Left colon (tissue), 2 donors: Measurements from ENCODE around the gene WEE1. TPM values are rescaled to one million over a fixed set of nuclear protein-coding genes. Genes with fewer than 3 reads are reported as not detected.
"Not testable (repeated sequence)": the region's sequence is repeated elsewhere in the genome, so short reads cannot be mapped to it uniquely, and the experiment has no call there.

Source experiments
- ATAC-seq: fragments of 200-7000 bp; cut with Tn5 transposase; one replicate; pipeline ENCODE4 v1.9.1; 2020; ENCODE audit warnings: mild to moderate bottlenecking, moderate library complexity
- DNase-seq, 2 donors: peaks; one replicate each; pipeline ENCODE4 v3.0.0-alpha.2; 2020
- intact Hi-C, 2 donors: fragments of 100-400 bp; cut with DNase I in 1 of 2; cut with micrococcal nuclease in 1 of 2; formaldehyde crosslinking; loops; one replicate each; pipeline versions ENCODE4 v1.11.2 to v1.14.0; 2022; cut with DNase I, micrococcal nuclease
- total RNA-seq, 2 donors: library from RNA; stranded (reverse); fragmentation: NEBNext Ultra II Directional; extraction: Animal tissue kit (Norgen Biotek cat#: 25700); gene quantifications; one replicate each; pipeline ENCODE4 v1.2.1, GENCODE V29; 2021
- donor health status: DM: no; HTN: no; CAD: no.
- donor health status: DM: yes; HTN: yes; CAD: no.

Gene WEE1
- total RNA-seq, 2 donors from 2014 or later: 16.1 to 23.9 TPM

DNA sequence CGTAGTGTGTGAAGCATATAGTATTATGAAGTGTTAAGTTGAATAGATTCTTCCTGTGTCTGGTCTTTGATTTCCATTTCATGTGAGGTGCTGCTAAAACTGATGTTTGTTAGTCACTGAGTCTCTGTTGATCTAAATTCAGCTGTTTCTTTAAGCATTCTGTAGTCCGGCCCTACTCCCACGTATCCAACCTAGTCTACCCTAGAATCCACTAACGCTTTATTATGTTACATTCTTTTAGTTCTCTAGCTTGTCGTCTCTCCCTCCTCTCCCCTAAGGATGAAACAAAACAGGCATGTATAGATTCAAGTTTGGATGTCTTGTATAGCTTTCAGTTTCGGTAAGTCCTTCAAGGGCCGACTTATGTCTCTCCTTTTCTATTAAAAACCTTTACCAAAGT lies 4.1 kb downstream of the WEE1 start:
- DNase-seq (no peak), ATAC-seq (no peak)
- intact Hi-C loops: no loop called here

DNA sequence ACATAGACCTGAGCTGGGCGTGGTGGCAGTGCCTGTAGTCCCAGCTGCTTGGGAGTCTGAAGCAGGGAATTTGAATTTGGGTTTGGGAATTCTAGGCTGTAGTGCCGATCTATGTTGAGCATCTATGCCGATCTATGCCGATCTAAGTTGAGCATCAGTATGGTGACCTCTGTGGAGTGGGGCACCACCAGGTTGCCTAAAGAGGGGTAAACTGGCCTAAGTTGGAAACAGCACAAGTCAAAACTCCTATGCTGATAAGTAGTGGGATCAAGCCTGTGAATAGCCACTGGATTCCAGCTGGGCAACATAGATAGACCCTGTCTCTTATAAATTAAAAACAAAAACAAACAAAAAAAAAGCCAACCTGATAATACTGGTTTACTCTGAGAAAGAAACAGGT lies 7.4 kb downstream of the WEE1 start:
- DNase-seq (no peak), ATAC-seq (no peak)
- intact Hi-C loops: no loop called here

DNA sequence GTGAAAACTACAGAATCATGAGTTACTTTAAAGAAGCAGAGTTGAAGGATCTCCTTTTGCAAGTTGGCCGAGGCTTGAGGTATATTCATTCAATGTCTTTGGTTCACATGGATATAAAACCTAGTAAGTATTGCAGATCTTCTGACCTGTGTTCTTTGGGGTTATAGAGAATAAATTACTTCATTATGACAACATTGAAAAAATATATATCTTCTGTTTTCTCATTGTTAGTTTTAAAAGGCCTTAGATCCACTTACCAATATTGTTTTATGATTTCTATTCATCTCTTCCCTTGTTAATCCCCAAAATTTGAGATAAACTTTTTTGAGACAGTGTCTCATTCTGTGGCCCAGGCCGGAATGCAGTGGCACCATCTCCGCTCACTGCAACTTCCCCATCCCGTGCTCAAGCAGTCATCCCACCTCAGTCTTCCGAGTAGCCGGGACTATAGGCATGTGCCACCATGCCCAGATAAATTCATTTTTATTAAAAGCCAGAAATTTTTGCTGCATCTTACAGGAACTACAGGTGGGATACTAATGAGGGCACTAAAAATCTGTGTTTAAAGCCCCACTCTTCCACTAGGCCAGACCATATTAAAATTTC lies 8.2 kb downstream of the WEE1 start:
- ATAC-seq: no peak
- intact Hi-C loops: no loop called here

DNA sequence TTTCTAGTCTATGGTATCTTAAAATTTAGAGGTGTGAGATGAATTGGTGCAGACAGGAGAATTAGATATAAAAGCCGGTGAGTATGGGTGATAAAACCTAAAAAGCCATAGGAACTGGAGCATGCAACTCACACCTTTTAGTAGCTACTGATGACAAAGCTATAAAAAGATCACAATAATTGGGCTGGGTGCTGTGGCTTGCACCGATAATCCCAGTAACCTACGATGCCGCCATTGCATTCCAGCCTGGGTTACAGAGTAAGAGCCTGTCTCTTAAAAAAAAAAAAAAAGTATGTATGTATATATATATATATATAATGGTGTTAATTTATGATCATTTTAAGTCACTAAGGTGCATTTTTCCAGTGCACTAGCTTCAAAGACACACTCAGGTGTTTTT lies 17.2 kb downstream of the WEE1 start:
- ATAC-seq (no peak), DNase-seq (no peak)
- intact Hi-C loops: no loop called here

More for the DNA sequence above, 8.2 kb downstream of the WEE1 start:
- DNase-seq: no peak

DNA sequence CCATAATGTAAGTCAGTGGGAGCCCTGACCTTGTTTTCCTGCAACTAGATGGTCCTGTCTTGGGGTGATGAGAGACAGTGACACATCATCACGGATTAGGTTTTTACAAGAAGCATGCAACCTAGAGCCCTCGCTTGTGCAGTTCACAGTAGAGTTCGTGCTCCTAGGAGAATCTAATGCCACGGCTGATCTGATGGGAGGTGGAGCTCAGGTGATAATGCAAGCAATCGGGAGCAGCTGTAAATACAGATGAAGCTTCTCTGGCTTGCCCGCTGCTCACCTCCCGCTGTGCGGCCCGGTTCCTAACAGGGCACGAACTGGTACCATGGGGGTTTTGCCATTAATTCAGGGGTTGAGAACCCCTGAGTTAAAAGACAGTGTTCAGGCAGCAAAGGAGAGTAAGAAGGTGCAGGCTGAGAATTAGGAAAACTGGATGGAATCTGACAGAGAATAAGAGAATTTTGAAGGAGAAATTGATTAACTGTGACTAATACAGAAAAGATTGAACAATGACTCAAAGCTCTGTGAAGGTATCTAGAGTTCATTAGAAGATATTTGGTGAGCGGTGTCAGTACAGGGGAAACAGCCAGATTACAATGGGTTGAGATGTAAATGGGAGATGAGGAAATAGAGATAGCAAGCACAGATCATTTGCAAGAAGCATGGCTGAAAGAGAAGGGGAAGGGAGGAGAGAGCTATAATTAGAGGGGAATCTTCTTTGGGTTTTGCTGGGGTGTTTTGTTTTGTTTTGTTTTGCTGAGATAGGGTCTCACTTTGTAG lies 21.0 kb downstream of the WEE1 start:
- DNase-seq (no peak), ATAC-seq (no peak)
- intact Hi-C loops: no loop called here

DNA sequence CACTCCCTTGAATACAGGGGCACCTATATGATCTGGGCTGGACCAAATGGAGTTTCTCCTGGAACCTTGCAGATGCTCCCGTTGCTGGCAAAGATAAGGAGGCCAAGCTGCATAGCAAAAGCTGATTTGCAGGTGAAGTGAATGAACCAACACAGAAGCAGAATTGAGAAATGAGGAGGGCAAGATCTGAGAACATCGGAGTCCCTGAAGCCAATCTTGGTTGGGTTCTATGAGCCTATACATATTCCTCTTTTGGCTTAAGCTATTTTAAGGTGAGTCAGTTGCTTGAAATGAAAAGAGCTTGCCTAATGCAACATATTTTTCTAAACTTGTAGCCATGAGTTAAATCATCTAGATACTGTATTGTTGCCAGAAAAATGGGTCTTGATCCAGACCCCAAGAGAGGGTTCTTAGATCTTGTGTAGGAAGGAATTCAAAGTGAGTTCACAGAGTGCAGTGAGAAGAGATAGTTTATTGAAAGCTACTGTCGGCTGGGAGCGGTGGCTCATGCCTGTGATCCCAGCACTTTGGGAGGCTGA lies 23.5 kb downstream of the WEE1 start:
- ATAC-seq (no peak), DNase-seq (no peak)
- intact Hi-C loops: no loop called here

DNA sequence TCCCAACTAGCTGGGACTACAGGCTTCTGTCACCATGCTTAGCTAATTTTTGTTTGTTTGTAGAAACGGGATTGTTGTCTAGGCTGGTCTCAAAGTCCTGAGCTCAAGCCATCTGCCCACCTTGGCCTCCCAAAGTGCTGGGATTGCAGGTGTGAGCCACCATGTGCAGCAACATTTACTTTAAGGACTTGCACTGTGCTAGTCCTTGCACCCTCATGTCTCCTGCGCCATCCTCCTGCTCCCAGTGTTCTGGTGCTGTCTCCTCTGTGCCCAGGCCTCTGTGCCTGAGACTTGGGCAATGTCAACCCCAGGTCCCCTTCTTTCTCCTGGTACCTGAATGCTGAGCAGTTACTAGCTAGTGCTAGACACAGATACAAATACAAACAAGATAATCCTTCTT lies 26.7 kb downstream of the WEE1 start:
- DNase-seq: no peak
- intact Hi-C loops: no loop called here
- no peak for ATAC-seq

DNA sequence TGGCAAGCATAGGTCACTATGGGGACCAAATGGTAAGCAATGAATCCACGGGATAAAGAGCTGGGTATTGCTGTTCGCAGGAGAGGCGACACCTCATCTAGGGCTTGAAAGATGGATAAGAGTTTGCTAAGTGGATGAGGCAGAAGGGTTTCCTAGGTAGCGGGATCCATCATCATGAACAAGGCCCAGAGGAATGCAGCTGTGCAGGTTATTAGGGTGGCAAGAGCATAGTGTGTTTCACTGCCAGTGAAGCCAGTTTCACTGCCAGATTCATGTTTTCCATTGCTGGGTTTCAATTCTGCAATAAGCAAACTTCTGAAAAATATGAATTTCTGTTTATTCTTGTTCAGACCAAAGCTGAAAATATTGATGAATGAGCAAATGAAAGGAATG lies 27.2 kb downstream of the WEE1 start:
- no peak for DNase-seq
- intact Hi-C loops: no loop called here
- no peak for ATAC-seq

DNA sequence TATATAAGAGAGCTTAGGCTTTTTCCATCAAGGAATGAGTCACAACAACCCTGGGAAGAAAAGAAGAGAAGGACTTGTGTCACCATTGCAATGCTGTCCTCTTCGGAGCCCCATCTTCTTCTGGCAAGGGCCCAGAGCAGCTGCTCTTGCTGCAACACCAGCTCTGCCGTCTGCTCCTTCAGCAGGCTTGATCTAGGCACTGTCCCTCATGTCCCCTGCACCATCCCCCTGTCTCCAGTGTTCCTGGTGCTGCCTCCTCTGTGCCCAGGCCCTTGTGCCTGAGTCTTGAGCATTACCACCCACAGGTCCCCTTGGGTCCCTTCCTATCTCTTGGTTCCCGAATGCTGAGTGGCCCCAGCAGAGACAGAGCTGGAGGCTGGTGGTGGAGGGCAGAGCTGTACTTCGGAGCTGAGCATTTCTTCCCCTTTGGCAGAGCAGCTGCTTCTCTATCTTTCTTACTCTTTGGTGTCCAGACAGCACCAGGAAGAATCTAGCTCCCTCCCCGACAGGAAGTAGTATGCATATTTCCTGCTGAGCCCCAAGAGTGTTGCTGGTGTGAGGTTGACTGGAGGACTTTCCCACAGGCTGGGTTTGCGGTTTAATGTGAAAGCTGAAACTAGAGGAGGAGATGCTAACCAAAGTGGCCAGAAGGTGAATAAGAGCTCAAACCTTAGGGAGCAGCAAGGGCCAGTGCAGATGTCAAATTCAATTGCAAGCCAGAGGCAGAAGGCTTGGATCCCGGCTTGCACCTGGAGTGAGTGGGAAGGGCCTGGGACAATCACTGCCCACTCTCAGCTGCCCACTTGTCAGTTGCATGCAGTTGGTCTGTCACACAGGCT lies 27.8 kb downstream of the WEE1 start:
- intact Hi-C loops: no loop called here
- ATAC-seq (peak; percentile 25), DNase-seq (peak in 1 of 2 donors; percentile 25)

DNA sequence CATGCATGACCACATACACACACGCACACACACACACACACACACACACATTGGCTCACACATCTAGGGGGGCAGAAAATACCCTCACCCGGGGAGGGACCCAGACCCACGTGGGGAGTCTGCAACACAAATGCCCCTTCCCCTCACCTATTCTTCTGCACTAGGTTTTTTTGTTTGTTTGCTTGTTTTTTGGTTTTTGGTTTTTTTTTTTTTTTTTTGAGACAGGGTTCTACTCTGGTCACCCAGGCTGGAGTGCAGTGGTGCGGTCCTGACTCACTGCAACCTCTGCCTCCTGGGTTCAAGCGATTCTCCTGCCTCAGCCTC lies 28.4 kb downstream of the WEE1 start:
- ATAC-seq: no peak
- no peak for DNase-seq
- intact Hi-C loops: no loop called here

DNA sequence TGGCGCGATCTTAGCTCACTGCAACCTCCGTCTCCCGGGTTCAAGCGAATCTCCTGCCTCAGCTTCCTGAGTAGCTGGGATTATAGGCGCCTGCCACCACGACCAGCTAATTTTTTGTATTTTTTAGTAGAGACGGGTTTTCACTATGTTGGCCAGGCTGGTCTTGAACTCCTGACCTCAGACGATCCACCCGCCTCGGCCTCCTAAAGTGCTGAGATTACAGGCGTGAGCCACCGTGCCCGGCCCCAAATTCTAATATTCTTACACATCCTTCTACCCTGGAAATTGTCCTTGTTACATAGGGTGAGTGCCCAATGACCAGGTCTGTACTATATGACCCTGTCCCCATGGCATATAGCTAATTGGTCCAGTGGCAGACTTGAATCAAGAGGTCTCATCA lies 29.7 kb downstream of the WEE1 start:
- DNase-seq, ATAC-seq, intact Hi-C loops: not testable (repeated sequence)

DNA sequence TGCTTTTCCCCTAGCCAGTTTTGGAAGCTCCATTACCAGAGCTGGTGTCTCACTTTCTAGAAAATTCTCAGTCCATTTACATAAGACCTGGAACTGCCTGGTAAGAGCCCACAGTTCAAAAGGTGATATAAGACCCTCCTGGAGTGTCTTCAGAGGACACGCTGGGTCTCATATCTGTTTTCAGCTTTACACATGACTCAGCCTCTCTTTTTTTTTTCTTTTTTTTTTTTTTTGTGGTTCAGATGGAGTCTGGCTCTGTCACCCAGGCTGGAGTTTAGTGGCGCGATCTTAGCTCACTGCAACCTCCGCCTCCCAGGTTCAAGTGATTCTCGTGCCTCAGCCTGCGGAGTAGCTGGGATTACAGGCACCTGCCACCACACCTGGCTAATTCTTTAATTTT lies 30.7 kb downstream of the WEE1 start:
- intact Hi-C loops: no loop called here
- no peak for ATAC-seq

DNA sequence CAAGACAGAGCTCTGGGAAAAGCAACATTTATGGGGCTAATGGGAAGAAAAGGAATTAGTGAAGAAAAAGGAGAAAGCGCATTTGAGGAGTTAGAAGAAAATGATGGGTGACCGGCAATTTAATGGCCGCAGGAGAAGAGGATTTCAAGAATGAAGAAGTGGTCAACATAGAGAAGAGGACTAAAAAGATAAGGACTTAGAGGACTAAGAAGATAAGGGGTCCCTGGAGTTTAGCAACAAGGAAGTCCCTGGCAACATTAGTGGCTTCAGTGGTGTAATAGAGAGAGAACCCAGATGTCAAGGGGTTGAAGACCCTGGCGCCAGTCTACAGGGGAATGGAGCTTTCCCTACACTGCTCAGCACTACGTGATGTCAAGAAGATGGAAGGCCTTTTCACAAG lies 32.3 kb downstream of the WEE1 start:
- ATAC-seq: no peak
- intact Hi-C loops: no loop called here
- no peak for DNase-seq

More for the DNA sequence above, 30.7 kb downstream of the WEE1 start:
- no peak for DNase-seq

DNA sequence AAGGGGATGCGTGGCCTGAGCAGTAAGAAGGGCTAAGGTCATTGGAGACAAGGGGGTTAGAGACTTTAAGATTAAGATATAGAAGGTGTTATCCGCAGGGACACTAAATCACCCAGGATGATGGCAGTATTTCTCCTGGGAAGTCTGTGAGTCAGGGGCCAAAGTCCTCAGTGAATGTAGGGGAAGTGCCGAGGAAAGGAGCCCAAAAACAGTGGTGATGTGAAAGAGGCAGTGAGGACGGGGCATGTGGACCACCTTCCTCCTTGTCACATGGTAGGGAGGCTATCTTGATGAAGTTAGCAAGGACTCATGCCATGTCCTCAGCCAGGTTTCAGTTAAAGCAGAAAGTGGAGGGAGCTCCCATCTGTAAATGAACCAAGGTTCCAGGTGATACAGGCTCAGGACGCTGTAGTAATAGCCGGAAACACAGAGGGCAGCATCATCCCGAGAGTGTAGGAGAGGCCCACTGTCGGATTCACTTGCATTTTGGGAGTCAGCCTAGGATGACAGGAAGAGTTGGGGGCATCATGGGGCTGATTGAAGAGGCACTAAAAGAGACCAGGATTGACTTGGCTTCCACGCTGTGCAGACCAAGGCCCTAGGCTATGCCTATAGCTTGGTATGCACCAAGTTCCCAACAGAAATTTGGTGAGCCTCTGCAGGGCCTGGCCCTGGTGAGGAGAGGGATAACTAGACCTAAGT lies 33.5 kb downstream of the WEE1 start:
- DNase-seq (no peak), ATAC-seq (peak; percentile 78)

DNA sequence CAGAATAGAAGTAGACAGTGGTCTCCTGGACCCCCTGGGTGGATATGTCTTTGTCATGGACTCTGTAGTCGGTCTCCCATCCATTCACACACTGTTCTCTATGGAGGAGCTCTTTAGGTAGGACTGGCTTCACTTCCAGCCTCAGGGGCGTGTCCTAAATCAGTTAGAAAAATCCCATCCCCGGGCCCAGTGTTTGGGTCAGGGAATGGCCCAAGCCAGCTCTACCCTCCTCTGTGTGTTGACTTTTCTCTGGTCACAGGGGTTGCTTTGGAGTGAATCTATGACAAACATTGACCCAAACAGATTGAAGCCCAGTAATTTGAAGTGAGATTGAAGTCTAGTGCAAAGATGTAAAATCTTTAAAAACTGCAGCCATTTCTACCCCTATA lies 34.0 kb downstream of the WEE1 start:
- no peak for DNase-seq
- ATAC-seq: no peak
- intact Hi-C loops: no loop called here

More for the DNA sequence above, 33.5 kb downstream of the WEE1 start:
- intact Hi-C loops: no loop called here

DNA sequence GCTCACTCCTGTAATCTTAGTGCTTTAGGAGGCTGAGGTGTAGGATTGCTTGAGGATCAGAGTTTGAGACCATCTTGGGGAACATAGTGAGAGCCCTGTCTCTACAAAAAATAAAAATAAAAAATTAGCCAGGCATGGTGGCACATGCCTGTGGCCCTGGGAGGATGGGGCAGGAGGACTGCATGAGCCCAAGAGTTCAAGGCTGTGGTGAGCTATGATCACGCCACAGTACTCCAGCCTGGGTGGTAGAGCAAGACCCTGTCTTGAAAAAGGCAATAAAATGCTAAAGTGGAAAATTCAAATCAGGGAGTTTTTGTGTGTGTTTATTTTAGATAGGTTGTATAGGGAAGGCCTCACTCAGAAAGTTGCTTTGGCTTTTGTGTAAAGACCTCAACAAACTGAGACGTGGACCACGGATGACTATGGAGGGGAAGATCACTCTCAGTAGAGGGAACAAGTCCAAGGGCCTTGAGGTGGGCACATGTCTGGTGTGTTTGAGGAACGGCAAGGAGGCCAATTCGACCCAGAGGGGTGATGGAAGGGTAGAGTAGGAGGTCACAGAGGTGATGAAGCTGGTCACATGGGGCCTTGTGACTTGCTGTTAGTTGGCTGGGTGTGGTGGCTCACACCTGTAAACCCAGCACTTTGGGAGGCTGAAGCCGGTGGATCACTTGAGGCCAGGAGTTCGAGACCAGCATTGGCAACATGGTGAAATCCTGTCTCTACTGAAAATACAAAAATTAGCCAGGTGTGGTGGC lies 35.7 kb downstream of the WEE1 start:
- intact Hi-C loops: no loop called here
- ATAC-seq (no peak), DNase-seq (no peak)

DNA sequence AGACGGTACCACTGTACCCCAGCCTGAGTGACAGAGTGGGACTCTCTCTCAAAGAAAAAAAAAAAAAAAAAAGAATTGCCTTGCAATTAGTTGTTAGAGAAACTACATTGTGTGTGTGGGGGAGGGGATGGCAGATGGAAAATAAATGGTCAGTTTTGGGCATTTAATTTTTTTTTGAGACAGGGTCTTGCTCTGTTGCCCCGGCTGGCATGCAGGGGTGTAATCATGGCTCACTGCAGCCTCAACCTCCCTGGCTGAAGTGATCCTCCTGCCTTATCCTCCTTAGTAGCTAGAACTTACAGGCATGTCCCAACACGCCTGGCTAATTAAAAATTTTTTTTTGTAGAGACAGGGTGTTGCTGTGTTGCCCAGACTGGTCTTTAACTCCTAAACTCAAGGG lies 36.4 kb downstream of the WEE1 start:
- DNase-seq (no peak), ATAC-seq (no peak)
- intact Hi-C loops: loop anchor here in 1 of 2 donors (10.0 kb wide), 1 partner anchor 75 kb away; no protein-coding TSS in a partner anchor

DNA sequence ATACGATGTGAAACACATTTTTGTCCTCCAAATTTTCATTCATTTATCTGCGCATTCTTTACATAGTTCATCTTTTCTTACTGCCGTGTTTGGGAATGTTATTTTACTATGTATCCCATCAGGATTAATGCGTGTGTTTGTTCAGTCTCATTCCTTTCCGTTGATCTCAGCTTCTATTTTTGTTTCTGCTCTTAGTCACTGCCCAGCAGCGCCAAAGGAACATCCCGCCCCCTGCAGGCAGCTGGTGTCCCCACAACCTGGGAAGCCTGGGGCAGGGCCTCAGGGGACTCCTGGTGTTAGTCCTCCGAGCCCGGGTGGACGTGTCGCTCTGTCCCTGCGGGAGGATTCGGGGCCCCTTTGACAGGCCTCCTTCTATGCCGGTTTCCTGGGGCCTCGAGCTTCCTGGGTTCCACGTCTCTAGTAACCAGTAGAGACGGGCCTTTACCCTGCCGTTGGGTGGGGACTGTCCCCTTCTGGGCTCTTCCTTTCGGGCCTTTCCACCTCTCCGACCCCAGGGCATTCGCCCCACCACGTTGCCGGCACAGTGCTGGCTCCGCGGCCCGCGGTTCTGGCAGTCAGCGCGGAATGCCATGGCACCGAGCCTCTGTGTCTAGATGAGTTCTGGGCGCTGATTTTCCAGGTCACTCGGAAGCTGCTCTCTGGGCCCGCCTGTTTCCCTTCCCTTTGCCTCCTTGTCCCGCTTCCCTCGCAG lies 39.8 kb downstream of the WEE1 start:
- ATAC-seq (peak; percentile 84), DNase-seq (peak; percentile 90 to 94)
- intact Hi-C loops: loop anchor here in 1 of 2 donors (10.0 kb wide), 1 partner anchor 78 kb away; no protein-coding TSS in a partner anchor
